HepG2 (cell line): Measurements from ENCODE around the gene ZMAT2. TPM values are rescaled to one million over a fixed set of nuclear protein-coding genes. Genes with fewer than 3 reads are reported as not detected.
A peak's percentile ranks its signal among the peaks of the same experiment; 100 is the strongest.

Experiments used
- FOSL2 ChIP-seq: sonication (generic); formaldehyde crosslinking; IDR thresholded peaks from 2 replicates; pipeline ENCODE4 v1.4.0; 2020; ENCODE audit warnings: missing genetic modification reagents
- NFIB ChIP-seq: sonication (generic); formaldehyde crosslinking; IDR thresholded peaks from 2 replicates; pipeline ENCODE4 v1.9.0; 2021; ENCODE audit warnings: missing genetic modification reagents, mild to moderate bottlenecking, borderline replicate concordance
- SMAD9 ChIP-seq: sonication (generic); formaldehyde crosslinking; IDR thresholded peaks from 2 replicates; pipeline ENCODE4 v1.5.1; 2020; ENCODE audit warnings: mild to moderate bottlenecking, missing genetic modification reagents
- ZNF430 ChIP-seq: sonication (generic); formaldehyde crosslinking; IDR thresholded peaks from 2 replicates; pipeline ENCODE4 v1.9.0; 2021; ENCODE audit warnings: mild to moderate bottlenecking, missing genetic modification reagents
- ZNF737 ChIP-seq: sonication (generic); formaldehyde crosslinking; IDR thresholded peaks from 2 replicates; pipeline ENCODE4 v1.5.0; 2020; ENCODE audit warnings: missing genetic modification reagents, mild to moderate bottlenecking, borderline replicate concordance
- polyA plus RNA-seq, 8 experiments: library from polyadenylated mRNA; depleted of rRNA in 3 of 8; stranded (reverse) in 7 of 8; unstranded in 1 of 8; fragments of >200 nt; fragmentation: Illumina TruSeq in 4 of 8; extraction: Trizol in 4 of 8; gene quantifications; 2 replicates each; pipeline versions ENCODE4 v1.2.1 to v1.2.3, GENCODE V29; 2011 to 2016; ENCODE audit warnings: low read depth in 4 of 8, missing spikeins in 1 of 8, mixed read lengths in 1 of 8; ENCODE audit not compliant: insufficient read depth in 1 of 8
- total RNA-seq, 5 experiments: library from RNA; depleted of rRNA; stranded (reverse); fragments of >200 nt; fragmentation: Illumina TruSeq; extraction: Trizol; gene quantifications; 2 replicates each; pipeline ENCODE4 v1.2.3, GENCODE V29; 2016; ENCODE audit warnings: low read depth in 1 of 5
- TF ChIP-seq, protein P1 (sequence below): sonication (generic); formaldehyde crosslinking; conservative IDR thresholded peaks from 2 replicates; pipeline ENCODE4 v1.4.0; 2020; ENCODE audit warnings: missing genetic modification reagents
- TF ChIP-seq, protein P2 (sequence below): fragments of 450-650 bp; IDR thresholded peaks from 2 replicates; pipeline ENCODE4 v1.6.1; 2017; ENCODE audit warnings: mild to moderate bottlenecking
- TF ChIP-seq, protein P3 (sequence below), 2 experiments: fragments of 450-650 bp in 1 of 2; sonication (generic) in 1 of 2; formaldehyde crosslinking in 1 of 2; IDR thresholded peaks; 2 replicates each; pipeline versions ENCODE4 v1.6.1 to v1.8.0; 2016 to 2022; ENCODE audit warnings: antibody characterized with exemption in 1 of 2, mild to moderate bottlenecking in 1 of 2, missing genetic modification reagents in 1 of 2

ZMAT2 gene
- total and polyA plus RNA-seq, 2 of the 13 experiments (the other 11 are each of a cell fraction or from before 2014, with no cell fraction given) = 35.4 to 92.8 TPM

DNA sequence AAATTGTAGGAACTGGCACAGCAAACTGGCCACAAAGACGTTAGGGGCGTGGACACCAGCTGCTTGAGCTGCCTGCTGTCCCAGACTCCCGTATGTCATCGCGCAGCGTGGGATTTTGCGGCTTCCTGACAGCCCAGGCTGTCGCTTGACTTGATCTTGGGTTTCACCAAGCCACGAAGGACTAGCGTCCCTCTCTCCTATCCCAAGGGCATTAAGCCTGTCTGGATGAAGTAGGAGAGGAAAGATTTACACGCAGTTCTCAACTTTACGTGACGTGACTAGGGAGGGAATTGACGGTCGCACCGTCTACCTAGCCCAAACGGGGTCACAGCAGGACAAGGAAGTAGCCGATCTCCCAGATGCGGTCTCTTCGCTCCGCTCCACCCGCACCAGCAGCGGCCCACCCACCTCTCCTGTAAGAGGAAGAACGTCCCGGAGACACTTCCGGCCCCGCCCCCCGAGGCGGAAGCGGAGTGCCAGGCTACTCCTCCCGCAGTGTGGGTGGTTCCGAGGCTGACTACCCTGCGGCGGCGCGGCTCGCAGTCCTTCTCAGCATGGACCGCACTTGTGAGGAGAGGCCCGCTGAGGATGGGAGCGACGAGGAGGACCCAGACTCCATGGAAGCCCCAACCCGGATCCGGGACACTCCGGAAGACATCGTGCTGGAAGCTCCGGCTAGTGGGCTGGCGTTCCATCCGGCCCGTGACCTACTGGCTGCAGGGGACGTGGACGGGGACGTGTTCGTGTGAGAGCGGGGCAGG is 35.7 kb upstream of the ZMAT2 start, which contains the start of gene WDR55 (continued):
- TF ChIP-seq, protein P1, sequence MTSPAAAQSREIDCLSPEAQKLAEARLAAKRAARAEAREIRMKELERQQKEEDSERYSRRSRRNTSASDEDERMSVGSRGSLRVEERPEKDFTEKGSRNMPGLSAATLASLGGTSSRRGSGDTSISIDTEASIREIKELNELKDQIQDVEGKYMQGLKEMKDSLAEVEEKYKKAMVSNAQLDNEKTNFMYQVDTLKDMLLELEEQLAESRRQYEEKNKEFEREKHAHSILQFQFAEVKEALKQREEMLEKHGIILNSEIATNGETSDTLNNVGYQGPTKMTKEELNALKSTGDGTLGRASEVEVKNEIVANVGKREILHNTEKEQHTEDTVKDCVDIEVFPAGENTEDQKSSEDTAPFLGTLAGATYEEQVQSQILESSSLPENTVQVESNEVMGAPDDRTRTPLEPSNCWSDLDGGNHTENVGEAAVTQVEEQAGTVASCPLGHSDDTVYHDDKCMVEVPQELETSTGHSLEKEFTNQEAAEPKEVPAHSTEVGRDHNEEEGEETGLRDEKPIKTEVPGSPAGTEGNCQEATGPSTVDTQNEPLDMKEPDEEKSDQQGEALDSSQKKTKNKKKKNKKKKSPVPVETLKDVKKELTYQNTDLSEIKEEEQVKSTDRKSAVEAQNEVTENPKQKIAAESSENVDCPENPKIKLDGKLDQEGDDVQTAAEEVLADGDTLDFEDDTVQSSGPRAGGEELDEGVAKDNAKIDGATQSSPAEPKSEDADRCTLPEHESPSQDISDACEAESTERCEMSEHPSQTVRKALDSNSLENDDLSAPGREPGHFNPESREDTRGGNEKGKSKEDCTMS (CRISPR knock-in tag) = no peak
- TF ChIP-seq SMAD9 (no peak), NFIB (CRISPR knock-in tag) (no peak), FOSL2 (peak; percentile 37; the same call in 1 of the 2 replicates), ZNF737 (CRISPR knock-in tag) (no peak), ZNF430 (peak; percentile 55; the same call in 1 of the 2 replicates)
- TF ChIP-seq, protein P2, sequence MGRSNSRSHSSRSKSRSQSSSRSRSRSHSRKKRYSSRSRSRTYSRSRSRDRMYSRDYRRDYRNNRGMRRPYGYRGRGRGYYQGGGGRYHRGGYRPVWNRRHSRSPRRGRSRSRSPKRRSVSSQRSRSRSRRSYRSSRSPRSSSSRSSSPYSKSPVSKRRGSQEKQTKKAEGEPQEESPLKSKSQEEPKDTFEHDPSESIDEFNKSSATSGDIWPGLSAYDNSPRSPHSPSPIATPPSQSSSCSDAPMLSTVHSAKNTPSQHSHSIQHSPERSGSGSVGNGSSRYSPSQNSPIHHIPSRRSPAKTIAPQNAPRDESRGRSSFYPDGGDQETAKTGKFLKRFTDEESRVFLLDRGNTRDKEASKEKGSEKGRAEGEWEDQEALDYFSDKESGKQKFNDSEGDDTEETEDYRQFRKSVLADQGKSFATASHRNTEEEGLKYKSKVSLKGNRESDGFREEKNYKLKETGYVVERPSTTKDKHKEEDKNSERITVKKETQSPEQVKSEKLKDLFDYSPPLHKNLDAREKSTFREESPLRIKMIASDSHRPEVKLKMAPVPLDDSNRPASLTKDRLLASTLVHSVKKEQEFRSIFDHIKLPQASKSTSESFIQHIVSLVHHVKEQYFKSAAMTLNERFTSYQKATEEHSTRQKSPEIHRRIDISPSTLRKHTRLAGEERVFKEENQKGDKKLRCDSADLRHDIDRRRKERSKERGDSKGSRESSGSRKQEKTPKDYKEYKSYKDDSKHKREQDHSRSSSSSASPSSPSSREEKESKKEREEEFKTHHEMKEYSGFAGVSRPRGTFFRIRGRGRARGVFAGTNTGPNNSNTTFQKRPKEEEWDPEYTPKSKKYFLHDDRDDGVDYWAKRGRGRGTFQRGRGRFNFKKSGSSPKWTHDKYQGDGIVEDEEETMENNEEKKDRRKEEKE = no peak
- TF ChIP-seq, protein P3, sequence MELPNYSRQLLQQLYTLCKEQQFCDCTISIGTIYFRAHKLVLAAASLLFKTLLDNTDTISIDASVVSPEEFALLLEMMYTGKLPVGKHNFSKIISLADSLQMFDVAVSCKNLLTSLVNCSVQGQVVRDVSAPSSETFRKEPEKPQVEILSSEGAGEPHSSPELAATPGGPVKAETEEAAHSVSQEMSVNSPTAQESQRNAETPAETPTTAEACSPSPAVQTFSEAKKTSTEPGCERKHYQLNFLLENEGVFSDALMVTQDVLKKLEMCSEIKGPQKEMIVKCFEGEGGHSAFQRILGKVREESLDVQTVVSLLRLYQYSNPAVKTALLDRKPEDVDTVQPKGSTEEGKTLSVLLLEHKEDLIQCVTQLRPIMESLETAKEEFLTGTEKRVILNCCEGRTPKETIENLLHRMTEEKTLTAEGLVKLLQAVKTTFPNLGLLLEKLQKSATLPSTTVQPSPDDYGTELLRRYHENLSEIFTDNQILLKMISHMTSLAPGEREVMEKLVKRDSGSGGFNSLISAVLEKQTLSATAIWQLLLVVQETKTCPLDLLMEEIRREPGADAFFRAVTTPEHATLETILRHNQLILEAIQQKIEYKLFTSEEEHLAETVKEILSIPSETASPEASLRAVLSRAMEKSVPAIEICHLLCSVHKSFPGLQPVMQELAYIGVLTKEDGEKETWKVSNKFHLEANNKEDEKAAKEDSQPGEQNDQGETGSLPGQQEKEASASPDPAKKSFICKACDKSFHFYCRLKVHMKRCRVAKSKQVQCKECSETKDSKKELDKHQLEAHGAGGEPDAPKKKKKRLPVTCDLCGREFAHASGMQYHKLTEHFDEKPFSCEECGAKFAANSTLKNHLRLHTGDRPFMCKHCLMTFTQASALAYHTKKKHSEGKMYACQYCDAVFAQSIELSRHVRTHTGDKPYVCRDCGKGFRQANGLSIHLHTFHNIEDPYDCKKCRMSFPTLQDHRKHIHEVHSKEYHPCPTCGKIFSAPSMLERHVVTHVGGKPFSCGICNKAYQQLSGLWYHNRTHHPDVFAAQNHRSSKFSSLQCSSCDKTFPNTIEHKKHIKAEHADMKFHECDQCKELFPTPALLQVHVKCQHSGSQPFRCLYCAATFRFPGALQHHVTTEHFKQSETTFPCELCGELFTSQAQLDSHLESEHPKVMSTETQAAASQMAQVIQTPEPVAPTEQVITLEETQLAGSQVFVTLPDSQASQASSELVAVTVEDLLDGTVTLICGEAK (IDR thresholded peaks at IDR 0.05) = peak; percentile 66
- TF ChIP-seq, protein P3 (CRISPR knock-in tag; IDR thresholded peaks at IDR 0.05) = no peak; the same call in 1 of the 2 replicates
